GM18858 (cell line): Measurements from ENCODE around the gene SLC16A8.

Experiments
- ATAC-seq: cut with Tn5 transposase; IDR thresholded peaks from one replicate; pipeline ENCODE4 v1.9.1; 2021; ENCODE audit not compliant: unreplicated experiment

SLC16A8 gene

GRCh38 chr22:38073150-38074130 lies 10.5 kb downstream of the SLC16A8 start:
- no peak for ATAC-seq

GRCh38 chr22:38072322-38073149 lies 11.4 kb downstream of the SLC16A8 start:
- no peak for ATAC-seq

- no peak for ATAC-seq
Measured at GRCh38 chr22:38071421-38072321, 12.3 kb downstream of the SLC16A8 start.

- ATAC-seq: no peak
Measured at GRCh38 chr22:38070250-38070921, 13.6 kb downstream of the SLC16A8 start.

- ATAC-seq: no peak
Measured at GRCh38 chr22:38069372-38070249, 14.4 kb downstream of the SLC16A8 start.

GRCh38 chr22:38068641-38069371 lies 15.2 kb downstream of the SLC16A8 start:
- no peak for ATAC-seq

- no peak for ATAC-seq
Measured at GRCh38 chr22:38067761-38068360, 16.1 kb downstream of the SLC16A8 start.

GRCh38 chr22:38067028-38067415 lies 17.0 kb downstream of the SLC16A8 start:
- no peak for ATAC-seq

GRCh38 chr22:38066381-38067027 lies 17.5 kb downstream of the SLC16A8 start:
- no peak for ATAC-seq

GRCh38 chr22:38065539-38065938 lies 18.4 kb downstream of the SLC16A8 start:
- ATAC-seq: no peak

- ATAC-seq: no peak
Measured at GRCh38 chr22:38062791-38063190, 21.2 kb downstream of the SLC16A8 start.

- no peak for ATAC-seq
Measured at GRCh38 chr22:38056969-38057891, 26.8 kb downstream of the SLC16A8 start, which contains the start of gene PICK1. Gene PICK1, plus strand, starts transcription at chr22:38057404. Its CDS starts 406 bp downstream, at chr22:38057810.

- no peak for ATAC-seq
Measured at GRCh38 chr22:38051900-38052862, 31.8 kb downstream of the SLC16A8 start.

- ATAC-seq: no peak
Measured at GRCh38 chr22:38051261-38051660, 32.7 kb downstream of the SLC16A8 start.

- ATAC-seq: no peak
Measured at GRCh38 chr22:38050720-38051119, 33.3 kb downstream of the SLC16A8 start.
